MM.1S (cell line): ENCODE results near the gene MYLK.

Experiments
- CTCF ChIP-seq: fragments of 300-600 bp; sonication (generic); IDR thresholded peaks from 2 replicates; pipeline ENCODE4 v1.5.1; 2016; ENCODE audit warnings: antibody characterized with exemption, low read length, mixed read lengths
- EZH2 ChIP-seq: fragments of 300-600 bp; sonication (generic); optimal IDR thresholded peaks from 2 replicates; pipeline ENCODE3; 2017; ENCODE audit warnings: low read depth, mild to moderate bottlenecking, antibody characterized with exemption, low read length, mixed read lengths

GRCh38 chr3:123920868-123921267 is 36.7 kb upstream of the MYLK start:
- no peak for TF ChIP-seq CTCF
- no peak for TF ChIP-seq EZH2
